Measurements from ENCODE around the gene DCAF8.
"Not testable (repeated sequence)": the region's sequence is repeated elsewhere in the genome, so short reads cannot be mapped to it uniquely, and the experiment has no call there.

The DCAF8 gene

GRCh38 chr1:160261893-160262794, at the start of gene DCAF8:
Gene DCAF8, minus strand, starts transcription at chr1:160262549. Its CDS starts 18,541 bp downstream, at chr1:160244008.
- peak; percentile 97 to 98 for DNase-seq (ENCODE audit: low read depth in 2 of 2)

- no peak for DNase-seq (ENCODE audit: low read depth in 2 of 2)
Observed at GRCh38 chr1:160309571-160309970, 47.2 kb upstream of the DCAF8 start.

GRCh38 chr1:160309185-160309557, 46.8 kb upstream of the DCAF8 start:
- no peak for DNase-seq (ENCODE audit: low read depth in 2 of 2)

GRCh38 chr1:160308451-160309184, 46.3 kb upstream of the DCAF8 start:
- DNase-seq (ENCODE audit: low read depth in 2 of 2), result no peak

GRCh38 chr1:160307118-160307791, 44.9 kb upstream of the DCAF8 start:
- DNase-seq (ENCODE audit: low read depth in 2 of 2), result no peak

GRCh38 chr1:160300173-160300572, 37.8 kb upstream of the DCAF8 start:
- DNase-seq (ENCODE audit: low read depth in 2 of 2), result no peak

- DNase-seq (ENCODE audit: low read depth in 2 of 2), result no peak
Observed at GRCh38 chr1:160296036-160296435, 33.7 kb upstream of the DCAF8 start.

- no peak for DNase-seq (ENCODE audit: low read depth in 2 of 2)
Observed at GRCh38 chr1:160293020-160293968, 30.9 kb upstream of the DCAF8 start.

GRCh38 chr1:160291248-160292220, 29.2 kb upstream of the DCAF8 start:
- peak; percentile 14 to 32 for DNase-seq (ENCODE audit: low read depth in 2 of 2)

- not testable (repeated sequence) for DNase-seq (ENCODE audit: low read depth in 2 of 2)
Observed at GRCh38 chr1:160287769-160288168, 25.4 kb upstream of the DCAF8 start.

GRCh38 chr1:160285506-160285905, 23.2 kb upstream of the DCAF8 start:
- DNase-seq (ENCODE audit: low read depth in 2 of 2), result no peak

GRCh38 chr1:160284782-160285344, 22.5 kb upstream of the DCAF8 start, which contains the start of gene PEX19:
Gene PEX19, minus strand, starts transcription at chr1:160285133. Its CDS starts 9 bp downstream, at chr1:160285124.
- DNase-seq (ENCODE audit: low read depth in 2 of 2), result peak; percentile 87

GRCh38 chr1:160284220-160284781, 22.0 kb upstream of the DCAF8 start:
- DNase-seq (ENCODE audit: low read depth in 2 of 2), result peak in 1 of 2 donors; percentile 4

- no peak for DNase-seq (ENCODE audit: low read depth in 2 of 2)
Observed at GRCh38 chr1:160282807-160283206, 20.5 kb upstream of the DCAF8 start.

GRCh38 chr1:160277987-160278386, 15.6 kb upstream of the DCAF8 start:
- DNase-seq (ENCODE audit: low read depth in 2 of 2), result no peak

GRCh38 chr1:160277330-160277729, 15.0 kb upstream of the DCAF8 start:
- DNase-seq (ENCODE audit: low read depth in 2 of 2), result no peak

- no peak for DNase-seq (ENCODE audit: low read depth in 2 of 2)
Observed at GRCh38 chr1:160271025-160271424, 8.7 kb upstream of the DCAF8 start.

GRCh38 chr1:160267284-160267991, 5.1 kb upstream of the DCAF8 start:
- DNase-seq (ENCODE audit: low read depth in 2 of 2), result no peak

Measured in stimulated activated CD8-positive, alpha-beta memory T cell treated with anti-CD3 and anti-CD28 coated beads, Interleukin-15, amount 100 ng/mL, for 48 hours (primary cell).